HG03520 (cell line): Measurements from ENCODE around the gene IPO9.
"Not testable (repeated sequence)": the region's sequence is repeated elsewhere in the genome, so short reads cannot be mapped to it uniquely, and the experiment has no call there.

ENCODE experiments used
- ATAC-seq: cut with Tn5 transposase; IDR thresholded peaks from one replicate; pipeline ENCODE4 v1.9.1; 2021; ENCODE audit warnings: mild to moderate bottlenecking, moderate library complexity; ENCODE audit not compliant: unreplicated experiment

IPO9 gene

DNA sequence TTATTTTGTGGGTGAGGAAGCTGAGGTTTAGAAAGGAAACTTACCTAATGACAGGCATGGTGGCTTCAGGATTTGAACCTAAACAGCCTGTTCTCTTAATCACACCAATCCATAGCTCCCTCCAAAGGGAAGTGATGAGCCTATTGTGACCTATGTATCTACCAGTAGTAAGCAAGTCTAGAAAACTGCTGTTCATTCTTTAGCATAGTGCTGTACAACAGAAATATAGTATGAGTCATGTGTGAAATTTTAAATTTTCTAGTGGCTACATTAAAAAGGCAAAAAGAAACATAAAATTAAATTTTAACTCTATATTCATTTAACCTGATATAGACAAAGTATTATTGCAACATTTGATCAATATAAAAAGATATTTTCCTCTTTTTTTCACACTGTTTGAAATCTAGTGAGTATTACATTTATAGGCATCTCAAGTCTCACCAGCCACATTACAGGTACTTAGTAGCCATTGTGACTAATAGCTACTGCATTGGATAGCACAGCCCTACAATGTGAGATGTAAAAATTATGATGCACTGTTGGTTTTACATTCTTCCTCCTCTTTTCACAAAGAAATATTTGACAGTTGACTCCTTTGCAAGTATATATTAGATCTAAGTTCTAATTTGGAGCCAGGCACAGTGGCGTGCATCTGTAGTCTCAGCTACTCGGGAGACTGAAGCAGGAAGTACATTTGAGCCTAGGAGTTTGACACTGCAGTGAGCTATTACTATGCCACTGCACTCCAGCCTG lies 16.6 kb downstream of the IPO9 start:
- ATAC-seq: no peak

DNA sequence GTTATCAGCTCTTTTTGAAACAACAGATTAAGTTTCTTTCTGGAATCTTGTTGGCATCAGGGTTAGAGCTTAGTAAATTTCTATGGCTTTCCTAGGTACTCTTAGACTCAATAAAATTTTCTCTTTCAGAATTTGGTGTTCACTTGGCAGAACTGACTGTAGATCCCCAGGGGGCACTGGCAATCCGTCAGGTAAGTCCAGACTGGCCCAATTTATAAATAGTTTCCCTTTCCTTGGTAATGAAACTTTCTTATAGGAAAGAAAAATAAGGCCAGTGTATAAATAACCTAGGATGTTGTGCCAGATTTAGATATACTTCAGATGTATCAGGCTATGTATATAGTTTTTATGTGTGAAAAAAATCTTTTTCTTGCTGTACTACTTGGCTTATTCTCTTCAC lies 18.2 kb downstream of the IPO9 start:
- ATAC-seq: no peak

- no peak for ATAC-seq
Observed at GRCh38 chr1:201848230-201848629, 19.3 kb downstream of the IPO9 start.

DNA sequence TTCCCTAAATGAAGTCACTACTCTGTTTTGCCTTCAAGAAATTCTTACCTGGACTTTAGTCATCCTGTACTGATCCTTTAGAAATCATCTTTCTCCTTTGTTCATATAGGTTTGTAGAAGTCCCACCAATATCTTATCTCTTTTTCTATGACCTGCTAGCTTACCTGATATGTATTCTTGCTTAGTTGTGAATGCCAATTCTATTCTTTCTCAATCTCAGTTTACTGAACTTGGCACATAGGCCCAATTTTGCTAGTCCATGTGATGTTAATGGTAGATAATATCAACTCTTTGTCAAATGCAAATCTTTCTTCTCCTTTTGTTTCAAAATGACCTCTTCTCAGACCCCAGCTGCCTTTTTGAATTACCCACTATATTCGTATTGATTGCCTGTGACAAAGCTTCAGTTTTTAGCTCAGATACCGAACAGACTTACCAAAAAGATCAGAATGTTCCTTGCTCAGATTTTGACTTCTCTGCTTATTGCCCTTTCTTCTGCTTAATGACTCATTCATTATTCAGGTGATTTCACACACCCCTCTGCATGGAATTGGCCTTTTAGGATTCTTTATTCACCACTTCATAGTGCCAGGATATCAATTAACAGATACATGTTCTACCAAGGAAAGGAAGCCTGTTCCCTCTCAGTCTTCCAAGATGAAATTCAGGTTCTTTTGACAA lies 20.6 kb downstream of the IPO9 start:
- no peak for ATAC-seq

GRCh38 chr1:201850053-201850397 lies 21.1 kb downstream of the IPO9 start:
- ATAC-seq: no peak

DNA sequence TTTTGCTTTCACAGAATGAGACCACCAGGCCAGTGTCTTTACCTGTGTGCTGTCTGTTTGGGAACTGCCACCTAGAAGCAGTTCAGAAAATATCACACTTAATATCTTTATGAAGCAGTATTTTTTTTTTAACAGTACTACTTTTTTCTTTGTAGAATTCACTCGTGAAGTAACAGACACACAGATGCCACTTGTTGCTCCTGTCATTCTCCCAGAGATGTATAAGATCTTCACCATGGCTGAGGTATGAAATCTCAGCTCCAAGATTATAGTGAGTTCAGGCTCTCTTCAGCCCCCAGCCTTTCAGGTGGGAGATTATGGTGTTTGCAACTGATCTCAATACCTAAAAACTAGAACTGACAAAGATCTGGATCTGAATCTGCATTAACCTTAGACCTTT lies 23.0 kb downstream of the IPO9 start:
- ATAC-seq: no peak

- ATAC-seq: not testable (repeated sequence)
Observed at GRCh38 chr1:201856722-201857121, 27.8 kb downstream of the IPO9 start.

DNA sequence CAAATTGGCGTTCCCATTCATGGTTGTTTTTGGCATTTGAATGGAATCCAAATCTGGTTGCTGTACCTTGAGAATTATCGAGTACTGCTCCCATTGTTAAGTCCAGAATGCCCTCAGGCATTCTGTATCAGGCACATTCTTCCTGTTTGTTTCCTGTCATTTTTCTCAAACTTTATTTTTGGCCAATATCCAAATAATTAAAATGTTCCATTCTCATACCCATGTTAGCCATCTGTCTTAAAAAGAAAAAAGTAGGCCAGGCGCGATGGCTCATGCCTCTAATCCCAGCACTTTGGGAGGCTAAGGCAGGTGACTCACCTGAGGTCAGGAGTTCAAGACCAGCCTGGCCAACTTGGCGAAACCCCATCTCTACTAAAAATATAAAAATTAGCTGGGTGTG lies 30.5 kb downstream of the IPO9 start:
- no peak for ATAC-seq

DNA sequence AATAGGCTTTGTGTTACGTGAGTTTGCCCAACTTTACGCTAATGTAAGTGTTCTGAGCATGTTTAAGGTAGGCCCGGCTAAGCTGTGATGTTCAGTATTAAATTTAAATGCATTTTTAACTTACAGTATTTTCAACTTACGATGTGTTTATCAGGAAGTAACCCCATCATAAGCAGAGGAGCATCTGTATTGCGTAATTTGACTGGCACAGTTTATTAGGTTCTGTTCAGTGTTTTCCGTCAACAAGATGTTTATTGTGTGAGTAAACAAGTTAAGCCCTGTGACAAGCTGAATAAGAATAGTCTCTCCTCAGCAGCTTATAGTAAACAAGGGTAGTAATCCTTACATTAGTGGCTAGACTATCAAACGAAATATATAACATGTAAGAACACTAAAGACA lies 32.5 kb downstream of the IPO9 start:
- no peak for ATAC-seq

DNA sequence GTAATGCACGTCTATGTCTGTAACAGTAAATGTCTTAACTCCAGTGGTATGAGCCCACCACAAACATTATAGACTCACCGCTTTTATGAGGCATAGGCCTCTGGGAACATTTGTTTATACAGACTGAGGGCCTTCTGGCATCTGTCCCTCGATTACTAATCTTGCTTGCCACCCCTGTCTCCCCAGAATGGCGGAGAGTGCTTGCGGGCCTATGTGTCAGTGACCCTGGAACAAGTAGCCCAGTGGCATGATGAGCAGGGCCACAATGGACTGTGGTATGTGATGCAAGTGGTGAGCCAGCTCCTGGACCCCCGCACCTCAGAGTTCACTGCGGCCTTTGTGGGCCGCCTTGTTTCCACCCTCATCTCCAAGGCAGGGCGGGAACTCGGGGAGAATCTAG lies 41.4 kb downstream of the IPO9 start:
- ATAC-seq: no peak

DNA sequence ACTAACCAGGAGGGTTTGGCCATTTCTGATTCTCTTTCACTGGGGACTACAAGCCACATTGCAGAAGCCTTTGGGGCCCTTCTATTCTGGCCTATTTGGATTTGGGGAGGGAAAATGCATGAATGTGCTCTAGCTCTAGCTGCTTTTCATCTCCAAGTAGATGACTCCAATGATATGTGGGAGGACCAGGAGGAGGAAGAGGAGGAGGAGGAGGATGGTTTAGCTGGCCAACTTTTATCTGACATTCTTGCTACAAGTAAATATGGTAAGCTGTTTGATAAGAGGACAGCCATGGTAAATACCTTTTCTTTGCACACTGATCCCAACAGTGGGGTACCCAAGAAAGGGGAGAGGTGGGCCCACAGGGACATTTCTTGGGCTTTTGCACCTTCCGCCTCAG lies 45.7 kb downstream of the IPO9 start:
- ATAC-seq: no peak

GRCh38 chr1:201876148-201876818 lies 47.3 kb downstream of the IPO9 start:
- ATAC-seq: no peak

GRCh38 chr1:201877877-201878401 lies 49.0 kb downstream of the IPO9 start:
- ATAC-seq: no peak

- no peak for ATAC-seq
Observed at GRCh38 chr1:201880928-201881571, 52.1 kb downstream of the IPO9 start.

GRCh38 chr1:201881617-201882016 lies 52.7 kb downstream of the IPO9 start:
- ATAC-seq: no peak

GRCh38 chr1:201882665-201883132 lies 53.7 kb downstream of the IPO9 start:
- ATAC-seq: peak; percentile 48

DNA sequence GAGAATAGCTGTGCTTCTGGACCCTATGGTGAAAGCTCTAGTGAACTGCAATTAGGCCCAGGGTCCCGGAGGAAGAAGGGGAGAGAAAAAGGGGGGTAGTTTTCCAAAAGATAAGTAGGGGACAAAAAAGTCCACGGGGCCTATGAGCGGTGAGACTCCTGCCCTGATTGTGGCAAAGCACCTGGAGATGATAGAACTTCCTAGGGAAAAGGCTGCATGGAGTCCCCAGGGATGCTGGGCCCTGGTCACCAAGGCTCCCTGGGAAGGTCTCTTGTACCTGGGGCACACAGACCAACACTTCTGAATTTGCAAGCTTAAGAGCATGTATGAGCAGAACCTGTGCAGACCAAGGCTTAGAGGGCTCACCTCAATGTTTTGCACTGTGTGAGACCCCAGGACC lies 54.3 kb downstream of the IPO9 start:
- no peak for ATAC-seq

DNA sequence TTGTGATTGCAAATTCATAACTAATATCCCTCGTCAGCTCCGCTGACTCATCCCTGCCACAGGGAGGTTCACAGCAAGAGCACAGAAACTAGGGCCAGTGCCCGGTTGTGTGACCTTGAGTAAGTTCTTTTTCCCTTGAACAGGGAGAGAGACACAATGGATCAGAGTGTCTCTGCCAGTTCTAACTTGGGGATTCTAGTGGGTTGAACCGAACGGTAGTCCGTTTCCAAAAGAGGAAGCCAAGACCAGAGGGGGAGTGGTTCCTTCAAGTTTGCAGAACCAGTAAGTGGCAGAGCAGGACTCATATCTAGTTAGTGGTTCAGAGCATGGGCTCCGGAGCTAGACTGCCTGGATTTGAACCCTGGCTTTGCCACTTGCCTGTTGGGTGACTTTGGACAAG lies 54.8 kb downstream of the IPO9 start:
- ATAC-seq: no peak

GRCh38 chr1:201884425-201884824 lies 55.5 kb downstream of the IPO9 start:
- ATAC-seq: no peak

DNA sequence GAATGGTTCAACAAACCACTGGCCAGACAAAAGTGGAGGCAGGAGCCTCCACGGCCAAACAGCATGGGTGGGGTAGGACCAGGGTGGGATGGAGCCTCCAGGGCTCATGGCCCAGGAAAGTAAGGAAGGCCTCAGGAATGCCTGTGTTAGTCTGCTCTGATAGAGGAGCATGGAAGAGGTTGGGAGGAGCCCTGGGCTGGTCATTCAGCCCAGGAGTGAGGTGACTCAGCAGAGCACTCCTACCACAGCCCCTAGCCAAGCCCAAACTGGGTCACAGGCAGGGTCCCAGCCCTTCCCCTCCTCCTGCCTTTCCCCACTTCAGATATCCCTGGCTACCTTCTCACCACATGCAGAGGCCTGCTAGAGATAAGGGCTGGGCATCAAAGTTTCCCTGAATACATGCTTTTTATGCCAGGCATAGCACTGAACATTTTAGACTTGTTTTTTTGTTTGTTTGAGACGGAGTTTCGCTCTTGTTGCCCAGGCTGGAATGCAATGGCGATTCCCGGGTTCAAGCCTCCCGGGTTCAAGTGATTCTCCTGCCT lies 56.6 kb downstream of the IPO9 start:
- ATAC-seq: no peak
